MM.1S (cell line): ENCODE data around the gene TNIP1.

Experiments
- DNase-seq: peaks from one replicate; pipeline ENCODE4 v3.0.0-alpha.2; 2015
- H2AFZ ChIP-seq: fragments of 300-600 bp; sonication (generic); 2 replicates; pipeline ENCODE4 v1.6.0; 2016; ENCODE audit warnings: antibody characterized with exemption, low read length
- H3F3A ChIP-seq: fragments of 300-600 bp; sonication (generic); 2 replicates; pipeline ENCODE4 v1.6.1; 2016; ENCODE audit warnings: mild to moderate bottlenecking, antibody characterized with exemption, low read length, moderate library complexity, mixed read lengths; ENCODE audit not compliant: insufficient read depth
- H3K27ac ChIP-seq: fragments of 300-600 bp; sonication (generic); 2 replicates; pipeline ENCODE4 v1.5.1; 2016; ENCODE audit warnings: mild to moderate bottlenecking, low read length
- H3K27me3 ChIP-seq: fragments of 300-600 bp; sonication (generic); replicated peaks from 2 replicates; pipeline ENCODE4 v1.6.0; 2016; ENCODE audit warnings: low read length; ENCODE audit not compliant: insufficient read depth
- H3K36me3 ChIP-seq: fragments of 300-600 bp; sonication (generic); replicated peaks from 2 replicates; pipeline ENCODE4 v1.6.1; 2016; ENCODE audit warnings: mild to moderate bottlenecking, low read length, mixed read lengths; ENCODE audit not compliant: insufficient read depth
- H3K4me1 ChIP-seq: fragments of 300-600 bp; sonication (generic); 2 replicates; pipeline ENCODE4 v1.6.1; 2016; ENCODE audit warnings: low read length, mixed read lengths
- H3K4me2 ChIP-seq: fragments of 300-600 bp; sonication (generic); 2 replicates; pipeline ENCODE4 v1.6.0; 2016; ENCODE audit warnings: low read depth, low read length
- H3K4me3 ChIP-seq: fragments of 300-600 bp; sonication (generic); 2 replicates; pipeline ENCODE4 v1.5.1; 2016; ENCODE audit warnings: low read length, mixed read lengths
- H3K79me2 ChIP-seq: fragments of 300-600 bp; sonication (generic); 2 replicates; pipeline ENCODE4 v1.6.1; 2016; ENCODE audit warnings: mixed run types, low read length, mixed read lengths
- H3K9ac ChIP-seq: fragments of 300-600 bp; sonication (generic); 2 replicates; pipeline ENCODE4 v1.6.1; 2016; ENCODE audit warnings: low read length, mixed read lengths
- H3K9me2 ChIP-seq: fragments of 300-600 bp; sonication (generic); replicated peaks from 2 replicates; pipeline ENCODE4 v1.6.1; 2016; ENCODE audit warnings: mild to moderate bottlenecking, low read length, mixed read lengths; ENCODE audit not compliant: insufficient read depth
- H3K9me3 ChIP-seq: fragments of 300-600 bp; sonication (generic); replicated peaks from 2 replicates; pipeline ENCODE4 v1.6.1; 2016; ENCODE audit warnings: mild to moderate bottlenecking, low read length, mixed read lengths; ENCODE audit not compliant: insufficient read depth
- H4K20me1 ChIP-seq: fragments of 300-600 bp; sonication (generic); 2 replicates; pipeline ENCODE4 v1.6.1; 2016; ENCODE audit warnings: mild to moderate bottlenecking, low read length, moderate library complexity, mixed read lengths; ENCODE audit not compliant: insufficient read depth
- EZH2 ChIP-seq: fragments of 300-600 bp; sonication (generic); optimal IDR thresholded peaks from 2 replicates; pipeline ENCODE3; 2017; ENCODE audit warnings: low read depth, mild to moderate bottlenecking, antibody characterized with exemption, low read length, mixed read lengths
- EZH2phosphoT487 ChIP-seq: fragments of 300-600 bp; sonication (generic); IDR thresholded peaks from 2 replicates; pipeline ENCODE4 v1.6.1; 2018; ENCODE audit warnings: antibody characterized with exemption, low read length
- TF ChIP-seq, protein P1 (sequence below): fragments of 300-600 bp; sonication (generic); IDR thresholded peaks from 2 replicates; pipeline ENCODE4 v1.5.1; 2016; ENCODE audit warnings: antibody characterized with exemption, low read length, mixed read lengths

The TNIP1 gene

DNA sequence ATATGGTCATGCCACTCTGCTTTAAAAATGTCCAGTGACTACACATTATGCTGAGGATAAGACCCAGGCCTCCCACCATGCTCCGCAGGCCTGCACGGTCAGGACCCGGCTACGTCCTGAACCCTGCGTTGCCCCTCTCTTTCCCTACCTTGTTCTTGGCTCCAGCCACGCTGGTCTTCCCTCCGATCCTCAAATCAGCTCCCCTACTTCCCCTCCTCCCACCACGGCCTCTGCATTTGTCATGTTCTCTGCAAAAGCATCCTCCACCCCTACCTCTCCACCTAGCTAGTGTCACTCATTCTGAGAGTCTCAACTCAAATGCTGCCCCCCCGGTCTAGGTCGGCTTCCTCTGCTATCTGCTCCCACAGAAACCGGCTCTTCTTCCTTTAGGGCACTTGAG, 49.3 kb downstream of the TNIP1 start:
- H3K27ac ChIP-seq: no peak overlapping the region
- H3K27me3 ChIP-seq: no peaks in the 10 kb centered on the region
- no peak overlapping the region for H3K9ac ChIP-seq
- H3K4me1 ChIP-seq: no peaks in the 10 kb centered on the region
- no peaks in the 10 kb centered on the region for H3K79me2 ChIP-seq
- H3K9me2 ChIP-seq: no peaks in the 10 kb centered on the region
- no peaks in the 10 kb centered on the region for H4K20me1 ChIP-seq
- H3F3A ChIP-seq: no peaks in the 10 kb centered on the region
- H3K4me2 ChIP-seq: no peak overlapping the region
- no peak overlapping the region for H2AFZ ChIP-seq
- TF ChIP-seq EZH2phosphoT487 (no peak), EZH2 (no peak)
- TF ChIP-seq, protein P1, sequence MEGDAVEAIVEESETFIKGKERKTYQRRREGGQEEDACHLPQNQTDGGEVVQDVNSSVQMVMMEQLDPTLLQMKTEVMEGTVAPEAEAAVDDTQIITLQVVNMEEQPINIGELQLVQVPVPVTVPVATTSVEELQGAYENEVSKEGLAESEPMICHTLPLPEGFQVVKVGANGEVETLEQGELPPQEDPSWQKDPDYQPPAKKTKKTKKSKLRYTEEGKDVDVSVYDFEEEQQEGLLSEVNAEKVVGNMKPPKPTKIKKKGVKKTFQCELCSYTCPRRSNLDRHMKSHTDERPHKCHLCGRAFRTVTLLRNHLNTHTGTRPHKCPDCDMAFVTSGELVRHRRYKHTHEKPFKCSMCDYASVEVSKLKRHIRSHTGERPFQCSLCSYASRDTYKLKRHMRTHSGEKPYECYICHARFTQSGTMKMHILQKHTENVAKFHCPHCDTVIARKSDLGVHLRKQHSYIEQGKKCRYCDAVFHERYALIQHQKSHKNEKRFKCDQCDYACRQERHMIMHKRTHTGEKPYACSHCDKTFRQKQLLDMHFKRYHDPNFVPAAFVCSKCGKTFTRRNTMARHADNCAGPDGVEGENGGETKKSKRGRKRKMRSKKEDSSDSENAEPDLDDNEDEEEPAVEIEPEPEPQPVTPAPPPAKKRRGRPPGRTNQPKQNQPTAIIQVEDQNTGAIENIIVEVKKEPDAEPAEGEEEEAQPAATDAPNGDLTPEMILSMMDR: no peak
- H3K36me3 ChIP-seq: peaks cover 4% of the 10 kb centered on the region
- no peak overlapping the region for H3K4me3 ChIP-seq
- H3K9me3 ChIP-seq: no peaks in the 10 kb centered on the region
- DNase-seq: no peak

DNA sequence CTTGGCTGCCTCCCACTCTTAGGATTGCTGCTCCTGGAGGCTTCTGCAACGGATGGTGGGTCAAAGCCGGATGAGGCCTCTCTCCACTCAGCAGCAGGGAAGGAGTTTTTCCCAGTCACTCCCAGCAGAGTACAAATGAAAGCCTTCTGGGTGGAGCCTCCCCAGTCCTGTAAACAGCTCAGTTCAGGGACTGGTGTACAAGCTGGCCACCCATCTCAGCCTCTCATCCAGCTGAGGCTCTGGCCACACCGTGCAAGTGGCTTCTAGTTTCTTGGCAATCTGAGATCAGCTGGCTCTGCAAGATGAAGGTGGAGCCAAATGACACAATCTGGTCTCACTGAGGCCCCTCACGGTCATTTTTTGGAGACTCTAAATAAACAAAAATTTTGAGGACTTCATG, 50.5 kb downstream of the TNIP1 start:
- H3F3A ChIP-seq: no peaks in the 10 kb centered on the region
- no peaks in the 10 kb centered on the region for H3K79me2 ChIP-seq
- no peak overlapping the region for H3K4me3 ChIP-seq
- H2AFZ ChIP-seq: no peak overlapping the region
- TF ChIP-seq, protein P1: no peak
- TF ChIP-seq EZH2 (no peak), EZH2phosphoT487 (no peak)
- H3K36me3 ChIP-seq: peaks cover 4% of the 10 kb centered on the region
- no peak for DNase-seq
- H3K9me3 ChIP-seq: no peaks in the 10 kb centered on the region
- no peaks in the 10 kb centered on the region for H3K27me3 ChIP-seq
- no peaks in the 10 kb centered on the region for H4K20me1 ChIP-seq
- no peak overlapping the region for H3K4me2 ChIP-seq
- no peaks in the 10 kb centered on the region for H3K9me2 ChIP-seq
- no peaks in the 10 kb centered on the region for H3K4me1 ChIP-seq
- H3K9ac ChIP-seq: no peak overlapping the region
- H3K27ac ChIP-seq: no peak overlapping the region

DNA sequence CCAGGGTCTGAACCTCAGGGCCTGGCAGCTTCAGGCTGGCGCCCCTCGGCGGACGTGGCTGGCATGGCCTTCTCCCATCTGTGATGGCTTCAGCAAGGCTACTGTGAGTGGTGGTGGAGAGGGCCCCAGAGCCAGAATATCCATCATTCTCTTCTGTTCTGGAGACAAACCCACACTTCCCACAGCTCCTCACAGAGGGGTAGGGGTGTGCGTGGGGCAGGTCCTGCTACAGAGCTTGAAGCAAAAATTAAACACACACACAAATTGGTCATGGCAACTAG, 50.8 kb downstream of the TNIP1 start:
- H3K4me3 ChIP-seq: no peak overlapping the region
- no peaks in the 10 kb centered on the region for H3K4me1 ChIP-seq
- DNase-seq: no peak
- no peak overlapping the region for H3K27ac ChIP-seq
- peaks cover 4% of the 10 kb centered on the region for H3K36me3 ChIP-seq
- no peaks in the 10 kb centered on the region for H4K20me1 ChIP-seq
- H3K9me2 ChIP-seq: no peaks in the 10 kb centered on the region
- no peaks in the 10 kb centered on the region for H3K9me3 ChIP-seq
- H3K27me3 ChIP-seq: no peaks in the 10 kb centered on the region
- no peak overlapping the region for H3K4me2 ChIP-seq
- H2AFZ ChIP-seq: no peak overlapping the region
- TF ChIP-seq, protein P1: no peak
- no peak for TF ChIP-seq EZH2phosphoT487
- no peak for TF ChIP-seq EZH2
- H3F3A ChIP-seq: no peaks in the 10 kb centered on the region
- H3K79me2 ChIP-seq: no peaks in the 10 kb centered on the region
- no peak overlapping the region for H3K9ac ChIP-seq
